IPS-15b (cell line): ENCODE data around the gene UBN1.

Experiments used
- H3K27me3 ChIP-seq: one replicate; pipeline ENCODE4 v1.6.1; 2013; ENCODE audit warnings: low read length; ENCODE audit not compliant: control insufficient read depth, insufficient read depth
- H3K36me3 ChIP-seq: one replicate; pipeline ENCODE4 v1.6.1; 2013; ENCODE audit warnings: low read length; ENCODE audit not compliant: control insufficient read depth, insufficient read depth
- H3K4me1 ChIP-seq: one replicate; pipeline ENCODE4 v1.6.1; 2013; ENCODE audit warnings: mild to moderate bottlenecking, low read length; ENCODE audit not compliant: control insufficient read depth, insufficient read depth
- H3K4me3 ChIP-seq: one replicate; pipeline ENCODE4 v1.5.1; 2013; ENCODE audit warnings: low read depth, low read length
- H3K9ac ChIP-seq: one replicate; pipeline ENCODE4 v1.6.1; 2013; ENCODE audit warnings: low read depth, mild to moderate bottlenecking, low read length
- H3K9me3 ChIP-seq: one replicate; pipeline ENCODE4 v1.6.1; 2013; ENCODE audit warnings: mild to moderate bottlenecking, low read length; ENCODE audit not compliant: control insufficient read depth, insufficient read depth

The UBN1 gene

GRCh38 chr16:4865231-4865860 is 18.1 kb downstream of the UBN1 start:
- Histone ChIP-seq H3K9me3 (no peaks in the 10 kb centered on the region), H3K36me3 (peaks cover 16% of the 10 kb centered on the region), H3K9ac (no peak overlapping the region)

GRCh38 chr16:4866586-4866985 is 19.3 kb downstream of the UBN1 start:
- Histone ChIP-seq H3K4me1 (no peaks in the 10 kb centered on the region), H3K9ac (no peak overlapping the region), H3K36me3 (peaks cover 18% of the 10 kb centered on the region), H3K4me3 (no peak overlapping the region), H3K27me3 (no peaks in the 10 kb centered on the region), H3K9me3 (no peaks in the 10 kb centered on the region)

More at GRCh38 chr16:4865231-4865860, 18.1 kb downstream of the UBN1 start:
- H3K27me3 ChIP-seq, result no peaks in the 10 kb centered on the region
- H3K4me3 ChIP-seq, result no peak overlapping the region
- H3K4me1 ChIP-seq, result no peaks in the 10 kb centered on the region

DNA sequence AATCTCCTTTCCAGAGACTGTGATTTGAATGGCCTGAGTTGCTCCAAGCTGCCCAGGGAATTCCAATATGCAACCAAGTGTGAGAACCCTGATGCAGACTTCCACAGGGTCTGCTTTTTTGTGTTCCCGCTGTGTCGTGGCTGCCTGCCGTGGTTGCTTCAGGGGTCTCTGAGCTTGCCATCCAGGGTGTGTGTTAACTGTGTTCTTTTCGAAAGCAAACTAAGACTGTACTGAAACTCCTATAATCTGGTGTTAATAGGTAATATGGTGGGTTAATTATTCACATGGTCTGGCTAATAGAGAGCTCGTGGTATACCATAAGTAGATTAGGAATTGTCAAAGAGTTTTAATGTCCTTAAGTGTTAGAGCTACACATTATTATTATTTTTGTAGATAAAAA is 20.7 kb downstream of the UBN1 start:
- Histone ChIP-seq H3K27me3 (no peaks in the 10 kb centered on the region), H3K36me3 (peaks cover 19% of the 10 kb centered on the region), H3K4me3 (no peak overlapping the region), H3K4me1 (no peaks in the 10 kb centered on the region), H3K9ac (no peak overlapping the region), H3K9me3 (no peaks in the 10 kb centered on the region)

- Histone ChIP-seq H3K9ac (no peak overlapping the region), H3K4me3 (no peak overlapping the region), H3K9me3 (no peaks in the 10 kb centered on the region), H3K4me1 (no peaks in the 10 kb centered on the region), H3K27me3 (no peaks in the 10 kb centered on the region), H3K36me3 (peaks cover 22% of the 10 kb centered on the region)
Observed at GRCh38 chr16:4868535-4868934, 21.3 kb downstream of the UBN1 start.

- Histone ChIP-seq H3K9ac (no peak overlapping the region), H3K4me3 (no peak overlapping the region), H3K36me3 (peaks cover 29% of the 10 kb centered on the region), H3K27me3 (no peaks in the 10 kb centered on the region), H3K4me1 (no peaks in the 10 kb centered on the region), H3K9me3 (no peaks in the 10 kb centered on the region)
Observed at GRCh38 chr16:4869147-4869805, 22.0 kb downstream of the UBN1 start.

- Histone ChIP-seq H3K9ac (no peak overlapping the region), H3K4me1 (no peaks in the 10 kb centered on the region), H3K27me3 (no peaks in the 10 kb centered on the region), H3K9me3 (no peaks in the 10 kb centered on the region), H3K4me3 (no peak overlapping the region), H3K36me3 (peaks cover 38% of the 10 kb centered on the region)
Observed at GRCh38 chr16:4870138-4870671, 22.9 kb downstream of the UBN1 start.

DNA sequence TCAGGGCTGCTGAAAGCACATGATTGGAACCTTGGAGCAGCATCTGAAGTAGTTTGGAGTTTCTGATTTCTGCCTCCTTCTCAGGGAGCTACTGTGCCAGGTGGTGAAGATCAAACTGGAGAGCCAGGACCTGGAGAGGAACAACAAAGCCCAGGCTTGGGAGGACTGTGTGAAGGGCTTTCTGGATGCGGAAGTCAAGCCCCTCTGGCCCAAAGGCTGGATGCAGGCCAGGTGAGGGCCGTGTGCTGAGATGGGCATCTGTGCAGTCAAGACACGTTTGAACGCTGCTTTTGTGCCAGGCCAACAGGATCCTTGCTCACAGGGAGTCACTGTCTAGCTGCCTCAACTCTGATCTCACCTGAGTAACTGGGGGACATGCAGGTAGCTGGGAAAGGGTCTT is 23.8 kb downstream of the UBN1 start:
- Histone ChIP-seq H3K9ac (no peak overlapping the region), H3K4me1 (no peaks in the 10 kb centered on the region), H3K36me3 (peaks cover 43% of the 10 kb centered on the region), H3K4me3 (no peak overlapping the region), H3K9me3 (no peaks in the 10 kb centered on the region), H3K27me3 (no peaks in the 10 kb centered on the region)

DNA sequence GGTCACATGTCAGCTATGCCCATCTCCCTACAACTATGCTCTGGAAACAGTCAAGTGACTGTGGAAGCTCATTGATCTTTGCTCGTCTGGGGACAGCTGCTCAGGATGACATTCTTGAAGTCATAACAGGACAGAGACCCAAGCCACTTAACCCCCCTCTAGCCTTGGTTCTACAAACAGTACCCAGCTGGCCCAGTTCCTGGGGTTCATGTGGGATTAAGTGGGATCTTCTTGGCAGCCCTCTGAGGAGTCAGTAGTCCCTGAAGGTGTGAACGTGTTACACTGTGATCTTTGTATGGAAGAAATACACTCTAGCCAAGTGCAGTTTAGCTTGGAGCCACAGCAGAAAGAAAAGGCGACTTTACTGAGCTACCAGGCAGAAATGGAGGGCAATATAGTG is 25.8 kb downstream of the UBN1 start:
- Histone ChIP-seq H3K27me3 (no peaks in the 10 kb centered on the region), H3K4me3 (no peak overlapping the region), H3K9ac (no peak overlapping the region), H3K4me1 (no peaks in the 10 kb centered on the region), H3K9me3 (no peaks in the 10 kb centered on the region), H3K36me3 (peaks cover 59% of the 10 kb centered on the region)

GRCh38 chr16:4874666-4875065 is 27.4 kb downstream of the UBN1 start:
- H3K4me1 ChIP-seq, result no peaks in the 10 kb centered on the region
- H3K36me3 ChIP-seq, result peaks cover 63% of the 10 kb centered on the region

DNA sequence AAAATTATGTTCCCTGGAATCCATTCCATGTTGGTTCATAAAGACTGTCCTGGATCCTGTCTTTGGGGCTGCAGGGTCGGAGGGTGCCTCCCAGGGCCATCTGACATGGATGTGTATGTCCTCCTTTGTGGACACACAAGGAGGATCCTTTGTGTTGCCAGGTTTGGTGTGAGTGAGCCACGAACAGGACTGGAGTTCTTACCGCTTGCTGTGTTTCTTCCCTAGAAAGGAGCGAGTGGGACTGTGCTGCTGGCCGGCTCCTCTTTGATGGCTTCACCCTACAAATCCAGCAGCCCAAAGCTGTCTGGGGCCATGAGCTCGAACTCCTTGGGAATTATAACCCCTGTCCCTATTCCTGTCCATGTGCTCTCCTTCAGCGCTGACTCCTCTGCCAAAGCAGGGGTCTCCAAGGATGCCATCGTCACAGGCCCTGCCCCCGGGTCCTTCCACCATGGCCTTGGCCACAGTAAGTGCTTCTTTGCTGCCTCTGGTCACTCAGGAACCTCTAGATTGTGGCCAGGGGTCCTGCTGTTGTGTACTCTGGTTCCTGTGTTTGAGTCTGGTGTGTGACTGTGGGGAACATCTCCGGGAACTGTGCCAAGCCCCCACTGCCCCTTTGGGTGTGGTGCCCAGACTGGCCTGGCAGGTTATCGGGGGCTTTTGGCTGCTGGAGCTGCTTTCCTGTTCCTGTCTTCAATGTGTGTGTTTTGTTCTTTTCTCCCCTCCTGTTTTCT is 29.5 kb downstream of the UBN1 start:
- Histone ChIP-seq H3K9ac (no peak overlapping the region), H3K4me1 (no peaks in the 10 kb centered on the region), H3K27me3 (no peaks in the 10 kb centered on the region), H3K4me3 (no peak overlapping the region), H3K36me3 (peaks cover 72% of the 10 kb centered on the region), H3K9me3 (no peaks in the 10 kb centered on the region)

More at GRCh38 chr16:4874666-4875065, 27.4 kb downstream of the UBN1 start:
- Histone ChIP-seq H3K27me3 (no peaks in the 10 kb centered on the region), H3K4me3 (no peak overlapping the region), H3K9ac (no peak overlapping the region), H3K9me3 (no peaks in the 10 kb centered on the region)

- H3K36me3 ChIP-seq, result peaks cover 76% of the 10 kb centered on the region
- no peaks in the 10 kb centered on the region for H3K9me3 ChIP-seq
- no peaks in the 10 kb centered on the region for H3K4me1 ChIP-seq
- no peak overlapping the region for H3K4me3 ChIP-seq
- H3K9ac ChIP-seq, result no peak overlapping the region
- H3K27me3 ChIP-seq, result no peaks in the 10 kb centered on the region
Observed at GRCh38 chr16:4877380-4877685, 30.1 kb downstream of the UBN1 start.

DNA sequence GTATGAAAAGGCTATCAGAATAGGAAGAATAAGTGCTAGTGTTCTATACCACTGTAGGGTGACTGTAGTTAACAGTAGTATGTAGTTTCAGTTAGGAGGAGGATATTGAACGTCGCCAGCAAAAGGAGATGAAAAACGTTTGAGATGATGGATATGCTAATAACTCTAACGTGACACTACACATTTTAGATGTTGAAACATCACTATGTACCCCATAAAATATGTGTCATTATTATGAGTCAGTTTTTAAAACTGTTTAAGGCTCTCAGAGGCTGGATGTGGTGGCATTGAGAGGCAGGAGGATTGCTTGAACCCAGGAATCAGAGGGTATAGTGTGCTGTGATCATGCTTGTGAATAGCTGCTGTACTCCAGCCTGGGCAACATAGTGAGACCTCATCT is 31.8 kb downstream of the UBN1 start:
- H3K9me3 ChIP-seq, result no peaks in the 10 kb centered on the region
- no peak overlapping the region for H3K4me3 ChIP-seq
- no peaks in the 10 kb centered on the region for H3K27me3 ChIP-seq
- H3K36me3 ChIP-seq, result peaks cover 76% of the 10 kb centered on the region
- H3K9ac ChIP-seq, result no peak overlapping the region
- no peaks in the 10 kb centered on the region for H3K4me1 ChIP-seq
